22Rv1 (cell line): Measurements from ENCODE around the gene CHRNB1.
"Not testable (repeated sequence)": the region's sequence is repeated elsewhere in the genome, so short reads cannot be mapped to it uniquely, and the experiment has no call there.

Experiments
- H3K27ac ChIP-seq: fragments of 450-650 bp; 2 replicates; pipeline ENCODE4 v1.5.1; 2017
- ZFX ChIP-seq: fragments of 450-650 bp; IDR thresholded peaks from 2 replicates; pipeline ENCODE4 v1.6.1; 2017; ENCODE audit warnings: antibody characterized with exemption, borderline replicate concordance
- TF ChIP-seq, protein P1 (sequence below): fragments of 450-650 bp; IDR thresholded peaks from 2 replicates; pipeline ENCODE4 v1.5.1; 2017; ENCODE audit warnings: mild to moderate bottlenecking

The CHRNB1 gene

DNA sequence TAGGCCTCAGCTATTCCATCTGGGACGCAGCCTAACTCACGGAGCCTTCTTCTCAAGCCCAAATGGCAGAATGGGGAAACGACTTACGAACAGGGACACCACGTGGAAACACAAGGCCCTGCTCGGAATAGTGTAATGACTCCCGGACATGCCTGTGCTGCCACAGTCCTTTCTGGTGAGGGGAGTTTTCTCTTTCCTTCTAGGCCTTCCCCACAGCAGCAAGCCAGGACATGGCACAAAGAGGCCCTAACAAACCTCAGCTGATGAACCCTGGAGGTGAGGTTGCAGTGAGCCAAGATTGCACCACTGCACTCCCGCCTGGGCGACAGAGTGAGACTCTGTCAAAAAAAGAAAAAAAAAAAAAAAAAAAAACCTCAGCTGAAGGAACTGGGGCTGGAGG lies 19.2 kb downstream of the CHRNB1 start:
- H3K27ac ChIP-seq: no peak overlapping the region
- no peak for TF ChIP-seq ZFX
- TF ChIP-seq, protein P1, sequence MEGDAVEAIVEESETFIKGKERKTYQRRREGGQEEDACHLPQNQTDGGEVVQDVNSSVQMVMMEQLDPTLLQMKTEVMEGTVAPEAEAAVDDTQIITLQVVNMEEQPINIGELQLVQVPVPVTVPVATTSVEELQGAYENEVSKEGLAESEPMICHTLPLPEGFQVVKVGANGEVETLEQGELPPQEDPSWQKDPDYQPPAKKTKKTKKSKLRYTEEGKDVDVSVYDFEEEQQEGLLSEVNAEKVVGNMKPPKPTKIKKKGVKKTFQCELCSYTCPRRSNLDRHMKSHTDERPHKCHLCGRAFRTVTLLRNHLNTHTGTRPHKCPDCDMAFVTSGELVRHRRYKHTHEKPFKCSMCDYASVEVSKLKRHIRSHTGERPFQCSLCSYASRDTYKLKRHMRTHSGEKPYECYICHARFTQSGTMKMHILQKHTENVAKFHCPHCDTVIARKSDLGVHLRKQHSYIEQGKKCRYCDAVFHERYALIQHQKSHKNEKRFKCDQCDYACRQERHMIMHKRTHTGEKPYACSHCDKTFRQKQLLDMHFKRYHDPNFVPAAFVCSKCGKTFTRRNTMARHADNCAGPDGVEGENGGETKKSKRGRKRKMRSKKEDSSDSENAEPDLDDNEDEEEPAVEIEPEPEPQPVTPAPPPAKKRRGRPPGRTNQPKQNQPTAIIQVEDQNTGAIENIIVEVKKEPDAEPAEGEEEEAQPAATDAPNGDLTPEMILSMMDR: no peak

DNA sequence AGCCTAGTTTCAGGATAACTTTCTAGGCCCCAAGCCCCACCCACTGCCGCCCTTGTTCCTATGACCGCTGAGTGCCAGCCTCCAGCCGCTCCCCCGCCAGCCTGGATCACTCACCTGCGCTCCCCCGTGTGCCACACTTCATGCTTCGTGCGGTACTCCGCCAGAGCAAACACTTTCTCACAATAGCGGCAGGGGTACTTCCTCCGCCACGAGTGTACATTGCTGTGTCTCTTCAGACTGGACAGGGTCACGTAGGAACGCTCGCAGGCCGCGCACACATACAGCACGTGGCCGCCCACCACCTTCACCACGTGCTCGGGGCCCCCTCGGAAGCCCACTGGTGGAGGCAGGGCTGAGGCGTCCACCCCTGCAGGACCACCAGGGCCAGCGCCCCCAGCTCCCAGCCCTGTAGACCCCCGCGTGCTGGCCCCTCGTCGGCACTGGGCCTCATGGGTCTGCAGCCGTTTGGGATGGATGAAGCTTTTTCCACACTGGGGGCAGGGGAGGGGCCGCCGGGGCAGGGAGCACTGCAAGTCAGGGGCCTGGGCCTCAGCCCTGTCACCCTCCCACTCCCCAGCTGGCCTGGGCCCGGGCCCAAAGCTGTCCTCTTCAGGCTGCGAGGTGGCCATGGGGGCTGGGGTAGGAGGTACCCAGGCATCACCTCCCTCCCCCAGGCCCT lies 20.9 kb downstream of the CHRNB1 start:
- no peak for TF ChIP-seq ZFX
- H3K27ac ChIP-seq: no peak overlapping the region

DNA sequence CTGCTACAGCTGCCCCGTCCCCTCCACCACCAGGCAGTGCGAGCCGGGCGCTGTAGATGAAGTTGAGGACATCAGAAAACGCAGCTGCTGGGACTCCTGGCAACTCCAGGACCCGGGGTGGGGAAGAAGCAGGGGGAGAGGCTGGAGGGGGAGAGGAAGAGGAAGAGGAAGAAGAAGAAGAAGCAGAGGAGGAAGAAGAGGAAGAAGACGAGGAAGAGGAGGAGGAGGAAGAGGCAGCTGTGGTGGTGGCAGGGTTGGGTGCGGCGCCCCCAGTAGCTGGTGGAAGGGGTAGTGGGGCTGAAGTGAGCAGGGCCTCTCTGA lies 21.4 kb downstream of the CHRNB1 start:
- no peak overlapping the region for H3K27ac ChIP-seq
- TF ChIP-seq ZFX: no peak
- TF ChIP-seq, protein P1: no peak

DNA sequence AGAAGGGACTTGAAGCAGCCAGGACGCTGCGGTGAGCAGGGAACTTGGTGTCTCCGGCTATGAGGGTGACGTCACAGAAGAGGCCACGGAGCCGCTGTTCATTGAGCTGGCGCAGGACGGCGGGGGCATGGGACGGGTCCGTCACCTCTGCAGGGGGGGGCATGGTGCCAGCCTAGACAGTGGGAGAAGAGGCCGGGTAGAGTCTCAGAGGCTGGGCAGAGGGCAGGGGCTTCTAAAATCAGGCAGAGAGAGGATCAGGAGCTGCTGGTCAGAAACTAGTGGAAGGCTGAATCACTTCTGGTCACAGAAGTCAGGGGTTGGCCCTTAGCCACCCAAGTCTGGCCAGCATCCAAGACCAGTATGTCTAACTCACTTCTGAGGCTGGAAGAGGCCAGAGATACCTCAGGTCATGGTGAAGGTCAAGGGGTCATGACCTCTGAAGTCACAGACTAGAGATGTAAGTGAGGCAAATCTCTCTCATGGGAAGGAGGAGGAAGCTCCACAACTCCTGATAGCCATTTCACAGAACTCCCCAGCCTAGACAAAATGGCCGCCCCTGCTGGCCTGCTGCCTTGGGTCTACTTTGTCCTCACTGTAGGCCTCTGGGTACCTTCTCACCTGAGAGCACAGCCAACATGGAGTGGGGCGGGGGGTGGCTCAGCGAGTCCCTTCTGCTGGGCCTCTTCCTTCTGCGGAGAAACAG lies 21.9 kb downstream of the CHRNB1 start:
- TF ChIP-seq ZFX: no peak
- TF ChIP-seq, protein P1: no peak
- H3K27ac ChIP-seq: peak overlapping the region; percentile 15; the same call in 1 of the 2 replicates

DNA sequence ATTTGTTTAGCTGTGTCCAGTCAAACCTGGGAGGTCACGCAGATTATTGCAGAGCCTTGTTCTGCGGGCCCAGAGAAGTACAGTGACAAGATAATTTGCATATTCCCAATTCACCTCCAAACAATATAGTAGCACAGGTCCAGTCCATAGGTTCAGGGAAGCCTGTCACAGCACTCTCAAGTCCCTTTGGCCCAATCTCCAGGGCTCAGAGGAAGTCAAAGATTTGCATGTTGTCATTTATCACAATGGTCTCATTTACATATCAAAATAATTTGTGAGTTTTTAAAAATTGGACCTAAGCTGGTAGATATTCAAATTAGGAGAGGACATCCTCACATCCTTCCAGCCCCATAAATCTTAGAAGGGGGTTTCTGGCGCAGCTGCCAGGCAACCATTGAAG lies 22.6 kb downstream of the CHRNB1 start:
- no peak for TF ChIP-seq ZFX
- TF ChIP-seq, protein P1: no peak
- H3K27ac ChIP-seq: peak overlapping the region; percentile 15; the same call in 1 of the 2 replicates

DNA sequence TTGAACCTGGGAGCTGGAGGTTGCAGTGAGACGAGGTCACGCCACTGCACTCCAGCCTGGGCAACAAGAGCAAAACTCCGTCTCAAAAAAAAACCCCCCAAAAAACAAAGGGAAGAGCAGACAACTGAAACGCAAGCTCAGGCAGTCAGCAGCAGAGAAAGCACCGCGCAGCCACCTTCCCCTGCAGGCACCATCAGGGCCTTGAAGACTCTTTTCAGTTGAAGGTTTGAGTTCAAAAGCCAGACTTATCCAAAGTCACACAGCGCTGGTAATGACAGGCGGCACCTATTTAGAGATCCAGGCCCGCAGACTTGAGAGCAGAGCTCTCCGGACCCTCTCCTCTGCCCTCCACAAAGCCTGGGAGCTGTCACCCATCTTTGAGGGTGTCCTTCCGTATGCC lies 23.4 kb downstream of the CHRNB1 start:
- no peak for TF ChIP-seq ZFX
- TF ChIP-seq, protein P1: no peak
- no peak overlapping the region for H3K27ac ChIP-seq

DNA sequence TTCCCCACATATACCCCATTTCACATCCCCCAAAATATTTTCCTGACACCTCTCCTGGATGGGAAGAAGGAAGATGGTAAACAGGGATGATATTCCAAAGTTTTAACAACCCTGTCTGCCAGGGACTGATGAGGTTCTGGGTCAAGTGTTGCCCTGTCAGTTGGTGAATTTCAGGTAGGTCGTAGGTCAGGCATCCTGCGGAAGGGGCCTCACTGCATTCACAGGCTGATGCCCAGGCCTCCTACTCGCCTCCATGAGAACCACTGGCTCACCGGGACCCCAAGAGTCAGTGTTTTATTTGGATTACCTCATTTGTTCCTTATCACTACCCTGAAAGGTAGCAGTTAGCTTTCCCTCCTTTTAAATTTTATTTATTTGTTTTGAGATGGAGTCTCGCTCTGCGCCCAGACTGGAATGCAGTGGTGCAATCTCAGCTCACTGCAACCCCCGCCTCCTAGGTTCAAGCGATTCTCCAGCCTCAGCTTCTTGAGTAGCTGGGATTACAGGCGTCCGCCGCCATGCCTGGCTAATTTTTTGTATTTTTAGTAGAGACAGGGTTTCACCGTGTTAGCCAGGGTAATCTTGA lies 24.0 kb downstream of the CHRNB1 start:
- H3K27ac ChIP-seq: no peak overlapping the region
- no peak for TF ChIP-seq ZFX
- TF ChIP-seq, protein P1: no peak

DNA sequence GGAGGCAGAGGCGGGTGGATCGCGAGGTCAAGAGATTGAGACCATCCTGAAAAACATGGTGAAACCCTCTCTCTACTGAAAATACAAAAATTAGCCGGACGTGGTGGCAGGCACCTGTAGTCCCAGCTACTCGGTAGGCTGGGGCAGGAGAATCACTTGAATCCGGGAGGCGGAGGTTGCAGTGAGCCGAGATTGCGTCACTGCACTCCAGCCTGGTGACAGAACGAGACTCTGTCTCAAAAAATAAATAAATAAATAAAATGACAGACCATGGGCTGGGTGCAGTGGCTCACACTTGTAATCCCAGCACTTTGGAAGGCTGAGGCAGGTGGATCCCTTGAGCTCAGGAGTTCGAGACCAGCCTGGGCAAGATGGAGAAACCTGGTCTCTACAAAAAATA lies 25.0 kb downstream of the CHRNB1 start:
- H3K27ac ChIP-seq: not testable (repeated sequence)

DNA sequence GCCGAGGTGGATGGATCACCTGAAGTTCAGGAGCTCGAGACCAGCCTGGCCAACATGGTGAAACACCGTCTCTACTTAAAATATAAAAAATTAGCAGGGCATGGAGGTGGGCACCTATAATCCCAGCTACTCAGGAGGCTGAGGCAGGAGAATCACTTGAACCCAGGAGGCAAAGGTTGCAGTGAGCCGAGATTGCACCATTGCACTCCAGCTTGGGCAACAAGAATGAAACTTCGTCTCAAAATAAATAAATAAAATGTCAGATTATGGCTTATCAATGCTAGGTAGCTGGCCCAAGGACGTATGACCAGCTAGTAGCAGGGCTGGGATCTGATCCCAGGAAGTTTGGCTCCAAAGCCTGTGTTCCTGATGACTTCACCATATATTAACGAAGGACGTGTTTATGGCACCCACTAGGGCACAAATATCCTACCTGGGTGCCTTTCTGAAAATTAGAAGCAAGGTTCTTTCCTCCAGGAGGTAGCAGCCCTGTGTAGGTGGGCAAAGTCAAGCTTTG lies 25.7 kb downstream of the CHRNB1 start:
- not testable (repeated sequence) for H3K27ac ChIP-seq
